ENCODE results near the gene ROCK2. TPM values are rescaled to one million over a fixed set of nuclear protein-coding genes. Genes with fewer than 3 reads are reported as not detected.

The ROCK2 gene
- total RNA-seq, 1 donor from 2014 or later: 19.3 TPM

- intact Hi-C loops (cut with micrococcal nuclease): loop anchor here (1.0 kb wide), 4 partner anchors 314 to 550 kb away; no protein-coding TSS in a partner anchor
Observed at GRCh38 chr2:11132036-11132671, 212.3 kb downstream of the ROCK2 start.

GRCh38 chr2:11131166-11131920, 213.1 kb downstream of the ROCK2 start:
- intact Hi-C loops (cut with micrococcal nuclease): no loop called here

Other genes starting within 250 kb of the ROCK2 start
- gene SLC66A3, start 189.2 kb downstream of the ROCK2 start, total RNA-seq: 13.1 and 16.0 TPM in 2 replicates
- 12.0 and 12.2 TPM in 2 replicates for gene E2F6, start 121.5 kb upstream of the ROCK2 start, total RNA-seq
- 0.12 and 0.27 TPM in 2 replicates for gene GREB1, start 189.4 kb upstream of the ROCK2 start, total RNA-seq